ENCODE measurements around the gene RSPH6A.

DNA sequence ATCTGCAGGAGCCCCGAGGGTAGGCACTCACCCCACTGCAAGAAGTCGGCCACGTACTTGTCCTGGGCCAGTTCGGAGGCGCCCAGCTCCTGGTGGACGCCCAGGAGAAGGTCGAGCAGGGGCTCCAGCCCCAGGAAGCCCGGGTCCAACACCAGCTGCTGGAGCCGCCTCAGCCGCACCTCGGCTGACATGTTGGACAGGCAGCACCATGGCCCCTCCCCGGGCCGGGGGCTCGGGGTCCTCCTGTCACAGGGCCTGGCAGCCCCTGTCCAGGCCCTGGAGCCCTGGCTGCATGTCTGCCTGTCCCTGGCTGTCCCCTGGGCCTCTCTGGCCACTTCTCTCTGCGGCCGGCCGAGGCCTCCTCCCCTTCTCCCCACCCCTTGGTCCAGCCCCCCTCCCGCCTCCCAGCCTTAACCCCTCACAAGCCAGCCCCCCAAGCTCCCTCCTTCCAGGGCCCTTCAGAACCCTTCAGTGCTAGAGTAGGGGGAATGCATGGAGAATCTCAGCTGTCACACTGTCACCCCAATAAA lies 32.9 kb downstream of the RSPH6A start, which contains the start of gene DMPK:
- TF ChIP-seq EZH2 (IDR thresholded peaks at IDR 0.05; ENCODE audit: insufficient read depth, poor library complexity, severe bottlenecking) (no peak), EZH2phosphoT487 (IDR thresholded peaks at IDR 0.05; ENCODE audit: insufficient read depth, low read depth) (no peak)

All from GM23248 (cell line).